Activated T-helper 2 cell treated with anti-CD3 and anti-CD28 coated beads, Interferon-gamma antibody, Interleukin-2, Interleukin-4, amounts not matched to agents 10 μg/mL and 5 μg/mL and 100 μg/mL, durations not matched to agents 14 hours and 24 hours and 36 hours (primary cell): ENCODE data around the gene PAK4. TPM values are rescaled to one million over a fixed set of nuclear protein-coding genes. Genes with fewer than 3 reads are reported as not detected.

Experiments
- DNase-seq: peaks from one replicate; pipeline ENCODE4 v3.0.0; 2021; ENCODE audit warnings: low spot score
- H3K27ac Mint-ChIP-seq: one replicate; pipeline ENCODE4 v1.8.0; 2021; ENCODE audit warnings: mixed read lengths
- H3K27me3 Mint-ChIP-seq: one replicate; pipeline ENCODE4 v1.8.0; 2021; ENCODE audit warnings: low read depth, mixed read lengths
- H3K36me3 Mint-ChIP-seq: one replicate; pipeline ENCODE4 v1.8.0; 2021; ENCODE audit warnings: low read depth, mixed read lengths
- H3K4me1 Mint-ChIP-seq: one replicate; pipeline ENCODE4 v1.8.0; 2021; ENCODE audit warnings: low read depth, mixed read lengths
- H3K4me3 Mint-ChIP-seq: one replicate; pipeline ENCODE4 v1.8.0; 2021; ENCODE audit warnings: low read depth, mild to moderate bottlenecking, moderate library complexity, mixed read lengths
- H3K9me3 Mint-ChIP-seq: one replicate; pipeline ENCODE4 v1.8.0; 2021; ENCODE audit warnings: mixed read lengths
- intact Hi-C: fragments of 100-400 bp; cut with micrococcal nuclease; formaldehyde crosslinking; loops from one replicate; pipeline ENCODE4 v1.15.1; 2023
- total RNA-seq: library from RNA; stranded (reverse); gene quantifications from 2 replicates; pipeline ENCODE4 v1.2.3, GENCODE V29; 2022

PAK4 gene
- total RNA-seq, 1 donor from 2014 or later: 19.4 TPM

- H3K4me1 Mint-ChIP-seq: peaks cover 3% of the 10 kb centered on the region
- DNase-seq: no peak
- no peak overlapping the region for H3K27ac Mint-ChIP-seq
Observed at GRCh38 chr19:39146686-39147450, 21.3 kb downstream of the PAK4 start.

GRCh38 chr19:39147480-39147879 lies 21.9 kb downstream of the PAK4 start:
- no peaks in the 10 kb centered on the region for H3K9me3 Mint-ChIP-seq
- H3K4me3 Mint-ChIP-seq: no peak overlapping the region
- H3K27ac Mint-ChIP-seq: no peak overlapping the region
- no peaks in the 10 kb centered on the region for H3K27me3 Mint-ChIP-seq
- intact Hi-C loops: no loop called here
- peaks cover 3% of the 10 kb centered on the region for H3K4me1 Mint-ChIP-seq
- H3K36me3 Mint-ChIP-seq: peaks cover 3% of the 10 kb centered on the region
- DNase-seq: no peak

More at GRCh38 chr19:39146686-39147450, 21.3 kb downstream of the PAK4 start:
- no peaks in the 10 kb centered on the region for H3K27me3 Mint-ChIP-seq
- no peaks in the 10 kb centered on the region for H3K9me3 Mint-ChIP-seq
- no peak overlapping the region for H3K4me3 Mint-ChIP-seq
- intact Hi-C loops: no loop called here
- H3K36me3 Mint-ChIP-seq: peaks cover 3% of the 10 kb centered on the region

DNA sequence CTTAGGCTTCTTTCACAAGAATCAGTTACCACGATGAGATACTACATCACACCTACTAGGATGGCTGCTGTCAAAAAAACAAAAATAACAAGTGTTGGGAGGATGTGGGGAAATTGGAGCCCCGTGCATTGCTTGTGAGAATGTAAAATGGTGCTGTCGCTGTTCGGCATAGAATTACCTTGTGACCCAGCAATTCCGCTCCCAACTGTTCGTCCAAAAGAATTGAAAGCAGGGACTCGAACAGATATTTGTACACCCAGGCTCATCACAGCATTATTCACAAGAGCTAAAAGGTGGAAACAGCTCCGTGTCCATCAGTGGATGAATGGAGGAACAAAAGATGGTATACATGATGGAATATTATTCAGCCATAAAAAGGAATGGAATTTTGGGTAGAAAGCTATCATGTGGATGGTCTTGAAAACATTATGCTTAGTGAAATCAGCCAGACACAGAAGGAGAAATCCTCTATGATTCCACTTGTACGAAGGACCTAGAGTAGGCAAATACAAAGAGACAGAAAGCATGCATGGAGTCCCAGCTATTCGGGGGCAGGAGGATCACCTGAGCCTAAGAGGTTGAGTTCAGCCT lies 23.4 kb downstream of the PAK4 start:
- intact Hi-C loops: no loop called here
- H3K9me3 Mint-ChIP-seq: no peaks in the 10 kb centered on the region
- H3K36me3 Mint-ChIP-seq: peaks cover 3% of the 10 kb centered on the region
- DNase-seq: no peak
- peaks cover 6% of the 10 kb centered on the region for H3K4me1 Mint-ChIP-seq
- H3K27ac Mint-ChIP-seq: no peak overlapping the region
- H3K27me3 Mint-ChIP-seq: no peaks in the 10 kb centered on the region
- no peak overlapping the region for H3K4me3 Mint-ChIP-seq

DNA sequence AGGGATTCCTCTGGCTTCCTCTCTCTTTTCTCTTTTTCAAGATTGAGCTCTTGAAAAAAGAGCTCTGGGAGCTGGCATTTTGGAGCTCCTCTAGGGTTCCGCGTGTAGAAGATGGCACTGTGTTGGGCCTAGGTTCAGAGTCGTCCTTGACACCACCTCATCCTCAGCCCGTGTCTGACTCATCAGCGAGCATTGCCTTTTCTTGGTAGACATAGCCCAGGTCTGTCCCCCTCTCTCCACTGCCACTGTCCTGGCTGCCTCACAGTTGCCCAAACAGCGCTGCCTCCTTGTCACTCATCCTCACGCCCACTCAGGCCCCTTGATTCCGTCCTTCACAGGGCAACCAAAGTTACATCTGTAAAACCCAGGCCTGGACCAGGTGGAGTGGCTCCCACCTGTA lies 24.6 kb downstream of the PAK4 start:
- Mint-ChIP-seq H3K27ac (no peak overlapping the region), H3K4me1 (peaks cover 8% of the 10 kb centered on the region), H3K36me3 (peaks cover 3% of the 10 kb centered on the region), H3K27me3 (no peaks in the 10 kb centered on the region), H3K9me3 (no peaks in the 10 kb centered on the region), H3K4me3 (no peak overlapping the region)
- intact Hi-C loops: no loop called here
- DNase-seq: no peak

DNA sequence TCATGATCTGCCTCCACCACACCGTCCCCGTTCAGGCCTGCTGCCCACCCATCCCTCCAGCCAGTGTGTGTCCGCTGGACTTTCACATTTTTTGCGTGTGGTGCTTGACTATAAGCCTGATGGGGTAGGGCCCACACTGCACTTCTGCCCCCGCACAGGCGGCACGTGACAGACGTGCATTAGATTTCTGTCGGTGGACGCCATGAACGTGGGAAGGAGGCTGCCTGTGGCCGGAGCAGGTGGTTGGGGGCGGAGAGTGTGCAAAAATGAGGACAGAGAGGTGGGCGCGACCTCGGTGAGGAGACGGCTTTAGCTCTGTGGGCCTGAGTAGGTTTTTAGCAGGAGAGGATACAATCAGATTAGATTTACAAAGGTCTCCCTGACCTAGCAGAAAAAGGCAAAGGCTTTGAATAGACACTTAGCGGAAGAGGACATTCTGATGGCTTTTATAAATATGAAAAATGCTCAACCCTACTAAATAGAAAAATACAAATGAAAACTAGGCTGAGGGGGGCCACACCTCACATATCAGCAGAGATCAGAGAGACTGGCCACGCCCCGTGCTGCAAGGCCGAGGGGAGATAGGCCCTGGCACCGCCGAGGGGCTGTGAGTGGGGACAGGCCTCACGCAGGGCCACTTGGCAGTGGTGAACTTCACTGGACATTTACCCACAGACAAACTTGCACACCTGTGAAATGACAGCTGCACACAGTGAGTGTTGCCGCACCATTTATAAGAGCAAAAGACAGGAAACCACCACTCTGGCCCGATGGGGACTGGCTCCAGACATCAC lies 25.4 kb downstream of the PAK4 start:
- intact Hi-C loops: no loop called here
- Mint-ChIP-seq H3K9me3 (no peaks in the 10 kb centered on the region), H3K27ac (no peak overlapping the region), H3K27me3 (no peaks in the 10 kb centered on the region), H3K36me3 (peaks cover 3% of the 10 kb centered on the region), H3K4me3 (no peak overlapping the region), H3K4me1 (peaks cover 8% of the 10 kb centered on the region)
- DNase-seq: no peak

- peaks cover 3% of the 10 kb centered on the region for H3K36me3 Mint-ChIP-seq
- no peaks in the 10 kb centered on the region for H3K9me3 Mint-ChIP-seq
- H3K4me3 Mint-ChIP-seq: no peak overlapping the region
- H3K27me3 Mint-ChIP-seq: no peaks in the 10 kb centered on the region
- peaks cover 11% of the 10 kb centered on the region for H3K4me1 Mint-ChIP-seq
- DNase-seq: no peak
- no peak overlapping the region for H3K27ac Mint-ChIP-seq
- intact Hi-C loops: no loop called here
Observed at GRCh38 chr19:39152066-39152465, 26.5 kb downstream of the PAK4 start.

- Mint-ChIP-seq H3K36me3 (no peaks in the 10 kb centered on the region), H3K4me3 (no peak overlapping the region), H3K27me3 (no peaks in the 10 kb centered on the region), H3K4me1 (peaks cover 13% of the 10 kb centered on the region), H3K27ac (no peak overlapping the region), H3K9me3 (no peaks in the 10 kb centered on the region)
- DNase-seq: no peak
- intact Hi-C loops: no loop called here
Observed at GRCh38 chr19:39154100-39154628, 28.6 kb downstream of the PAK4 start.

- Mint-ChIP-seq H3K9me3 (no peaks in the 10 kb centered on the region), H3K4me1 (peaks cover 13% of the 10 kb centered on the region), H3K4me3 (no peak overlapping the region), H3K36me3 (no peaks in the 10 kb centered on the region), H3K27me3 (no peaks in the 10 kb centered on the region), H3K27ac (no peak overlapping the region)
- no peak for DNase-seq
- intact Hi-C loops: no loop called here
Observed at GRCh38 chr19:39154629-39155100, 29.1 kb downstream of the PAK4 start.

DNA sequence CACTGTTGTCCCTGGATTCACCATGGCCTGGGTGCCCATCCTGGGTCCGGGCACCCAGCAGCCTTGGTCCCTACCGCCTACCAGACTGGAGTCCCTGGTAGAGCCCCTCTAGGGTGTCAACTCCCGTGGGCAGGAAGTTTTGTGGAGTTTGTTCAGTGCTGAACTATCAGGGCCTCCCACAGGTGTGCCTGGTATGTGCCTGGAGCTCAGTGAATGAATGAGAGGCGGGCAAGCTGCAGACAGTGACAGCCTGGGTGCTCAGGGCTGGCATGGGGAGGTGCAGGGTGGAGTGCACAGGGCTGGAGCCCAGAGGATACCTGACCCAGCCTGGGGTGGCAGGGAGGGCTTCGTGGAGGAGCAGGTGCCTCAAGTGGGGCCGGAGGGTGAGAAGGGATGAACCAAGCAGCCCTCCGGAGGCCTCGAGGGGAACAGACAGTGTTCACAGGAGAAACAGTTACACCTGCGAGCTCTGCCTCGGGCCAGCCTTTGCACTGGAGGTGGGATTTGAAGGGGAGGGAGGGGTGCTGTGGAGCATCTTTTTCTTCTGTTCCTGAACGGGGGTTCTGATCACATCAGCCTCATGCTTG lies 29.6 kb downstream of the PAK4 start:
- H3K27ac Mint-ChIP-seq: no peak overlapping the region
- DNase-seq: no peak
- H3K27me3 Mint-ChIP-seq: no peaks in the 10 kb centered on the region
- intact Hi-C loops: no loop called here
- H3K4me1 Mint-ChIP-seq: peaks cover 13% of the 10 kb centered on the region
- no peaks in the 10 kb centered on the region for H3K36me3 Mint-ChIP-seq
- no peaks in the 10 kb centered on the region for H3K9me3 Mint-ChIP-seq
- H3K4me3 Mint-ChIP-seq: no peak overlapping the region

GRCh38 chr19:39155741-39156140 lies 30.2 kb downstream of the PAK4 start:
- Mint-ChIP-seq H3K27ac (no peak overlapping the region), H3K27me3 (no peaks in the 10 kb centered on the region), H3K4me1 (peaks cover 13% of the 10 kb centered on the region), H3K9me3 (no peaks in the 10 kb centered on the region), H3K4me3 (no peak overlapping the region), H3K36me3 (no peaks in the 10 kb centered on the region)
- DNase-seq: no peak
- intact Hi-C loops: no loop called here

GRCh38 chr19:39156326-39157230 lies 31.0 kb downstream of the PAK4 start:
- Mint-ChIP-seq H3K9me3 (no peaks in the 10 kb centered on the region), H3K27me3 (no peaks in the 10 kb centered on the region), H3K36me3 (no peaks in the 10 kb centered on the region), H3K4me3 (no peak overlapping the region), H3K27ac (no peak overlapping the region), H3K4me1 (peaks cover 13% of the 10 kb centered on the region)
- DNase-seq: no peak
- intact Hi-C loops: no loop called here
